GM21381 (cell line): Measurements from ENCODE around the gene STX8.
"Not testable (repeated sequence)": the region's sequence is repeated elsewhere in the genome, so short reads cannot be mapped to it uniquely, and the experiment has no call there.

Experiments used
- ATAC-seq: cut with Tn5 transposase; IDR thresholded peaks from one replicate; pipeline ENCODE4 v1.9.1; 2021; ENCODE audit warnings: mild to moderate bottlenecking, moderate library complexity; ENCODE audit not compliant: unreplicated experiment

Gene STX8

DNA sequence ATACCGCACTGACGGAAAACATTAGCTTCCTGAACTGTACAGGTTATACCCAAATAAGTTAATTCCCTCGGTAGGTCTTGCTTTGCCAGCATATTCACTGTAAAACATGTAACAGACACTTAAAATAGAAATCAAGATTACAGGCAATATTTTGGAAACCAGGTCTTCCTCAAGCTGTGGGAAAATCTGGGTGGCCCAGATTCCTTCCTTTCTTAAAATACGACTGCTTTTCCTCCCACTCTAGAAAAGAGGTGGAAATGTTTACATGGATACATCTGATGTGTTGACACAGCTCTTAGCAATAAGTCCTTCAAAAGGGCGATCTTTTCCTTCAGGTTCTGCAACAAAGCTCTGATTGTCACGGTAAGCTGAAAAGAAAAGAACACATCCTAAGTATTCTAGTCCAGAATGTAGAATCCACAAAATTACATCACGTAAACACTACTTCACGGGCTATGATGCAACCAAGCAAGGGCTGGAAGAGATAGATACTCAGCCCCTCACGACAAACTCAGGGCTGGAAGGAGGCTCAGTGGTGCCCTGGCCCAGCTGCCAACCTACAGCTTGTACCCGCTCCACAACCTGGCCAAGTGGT, 18.4 kb downstream of the STX8 start:
- no peak for ATAC-seq

DNA sequence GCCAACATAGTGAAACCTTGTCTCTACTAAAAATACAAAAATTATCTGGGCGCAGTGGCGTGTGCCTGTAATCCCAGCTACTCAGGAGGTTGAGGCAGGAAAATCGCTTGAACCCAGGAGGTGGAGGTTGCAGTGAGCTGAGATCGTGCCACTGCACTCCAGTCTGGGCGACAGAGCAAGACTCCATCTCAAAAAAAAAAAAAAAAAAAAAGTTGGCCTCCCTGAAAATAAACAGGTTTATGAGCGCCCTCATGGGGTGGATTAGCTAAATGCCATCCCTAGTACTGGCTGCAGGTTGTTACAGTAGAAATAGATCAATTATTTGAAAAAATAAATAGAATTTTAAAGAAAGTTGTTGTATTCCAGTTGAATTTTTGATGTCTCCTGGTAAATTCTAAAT, 20.9 kb downstream of the STX8 start:
- ATAC-seq, result not testable (repeated sequence)

DNA sequence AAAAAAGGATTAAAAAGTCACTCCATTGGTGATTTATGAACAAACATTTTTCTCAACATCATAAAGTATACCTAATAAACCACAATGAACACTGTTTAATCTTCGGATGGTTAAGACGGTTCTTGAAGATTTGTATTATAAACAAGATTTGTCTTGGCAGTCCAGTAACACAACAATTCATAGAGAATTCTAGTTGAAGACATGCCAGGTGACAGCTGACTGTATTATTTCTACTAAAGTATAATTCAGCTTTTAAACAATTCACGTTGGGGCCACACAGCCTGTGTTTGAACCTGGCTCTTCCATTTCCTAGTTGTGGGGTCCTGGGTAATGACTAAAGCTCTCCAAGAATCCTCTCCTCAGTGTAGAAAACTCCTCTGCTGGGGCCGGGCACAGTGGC, 22.0 kb downstream of the STX8 start:
- no peak for ATAC-seq

DNA sequence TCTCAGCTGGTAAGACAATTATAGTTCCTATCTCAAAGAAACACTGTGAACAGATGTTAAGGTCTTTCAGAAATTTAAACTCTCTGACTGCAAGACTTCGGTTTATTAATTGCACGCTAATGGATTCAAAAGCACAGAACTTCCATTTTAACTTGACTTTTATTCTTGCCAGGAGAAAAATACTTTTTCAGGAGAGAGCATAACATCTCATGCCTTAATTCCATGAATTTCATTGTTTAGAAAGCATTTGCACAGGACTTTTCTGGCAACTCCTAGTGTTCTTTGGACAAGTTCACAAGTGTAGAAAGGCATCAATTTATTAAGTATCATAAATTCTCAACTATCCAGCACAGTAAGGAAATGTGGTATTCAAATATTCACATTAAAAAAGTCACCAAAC, 22.4 kb downstream of the STX8 start:
- no peak for ATAC-seq

DNA sequence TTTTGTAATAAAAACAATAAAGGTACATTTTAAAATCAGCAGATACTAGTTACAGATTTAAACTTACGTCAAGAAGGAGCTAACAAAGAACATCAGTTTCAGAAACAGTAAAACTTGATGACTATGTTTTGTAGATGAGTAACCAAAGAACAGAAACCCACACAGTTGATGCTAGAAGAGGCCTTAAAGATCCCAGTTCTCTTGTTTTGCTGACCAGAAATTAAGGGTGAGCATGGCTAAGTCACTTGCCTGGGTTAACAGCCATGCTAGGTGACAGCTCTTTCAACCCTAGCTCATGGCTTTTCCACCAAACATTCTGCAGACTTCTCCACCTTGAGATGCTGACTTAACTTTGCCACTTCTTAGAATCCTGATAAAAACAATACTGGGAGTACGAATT, 26.4 kb downstream of the STX8 start:
- no peak for ATAC-seq

DNA sequence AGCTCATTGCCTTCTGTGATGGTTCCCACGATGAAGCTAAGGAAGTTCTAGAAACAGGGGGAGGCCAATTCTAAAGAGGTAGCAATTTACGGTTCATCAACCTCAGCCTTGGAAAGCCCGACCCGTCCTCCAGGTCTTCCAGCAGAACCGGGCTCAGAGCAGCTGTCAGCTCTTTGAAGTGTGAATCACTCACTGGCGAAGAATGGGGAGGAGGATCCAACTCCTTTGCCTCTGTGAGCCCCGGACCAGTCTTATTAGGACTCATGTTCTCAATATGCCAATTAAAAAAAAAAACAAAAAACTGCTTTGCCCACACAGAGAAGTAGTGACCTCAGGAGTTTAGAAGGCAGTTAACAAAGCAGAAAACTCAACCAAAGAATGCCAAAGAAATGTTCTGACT, 31.4 kb downstream of the STX8 start:
- ATAC-seq, result no peak

DNA sequence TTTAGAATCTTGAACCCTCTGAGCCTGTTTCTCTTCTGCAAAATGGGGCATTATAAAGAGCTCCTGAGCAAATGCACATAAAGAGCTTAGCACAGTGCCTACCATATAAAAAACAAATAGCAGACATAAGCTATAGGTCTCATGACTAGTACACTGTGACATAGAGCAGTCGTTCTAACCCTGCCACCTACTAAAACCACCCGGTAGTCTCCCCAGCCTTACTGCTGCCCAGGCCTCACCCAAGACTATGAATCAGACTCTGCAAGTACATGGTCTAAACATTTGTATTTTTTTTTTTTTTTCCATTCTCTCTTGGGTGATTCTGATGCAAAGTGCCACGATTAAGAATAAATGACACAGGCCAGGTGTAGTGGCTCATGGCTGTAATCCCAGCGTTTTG, 33.9 kb downstream of the STX8 start:
- ATAC-seq, result no peak

DNA sequence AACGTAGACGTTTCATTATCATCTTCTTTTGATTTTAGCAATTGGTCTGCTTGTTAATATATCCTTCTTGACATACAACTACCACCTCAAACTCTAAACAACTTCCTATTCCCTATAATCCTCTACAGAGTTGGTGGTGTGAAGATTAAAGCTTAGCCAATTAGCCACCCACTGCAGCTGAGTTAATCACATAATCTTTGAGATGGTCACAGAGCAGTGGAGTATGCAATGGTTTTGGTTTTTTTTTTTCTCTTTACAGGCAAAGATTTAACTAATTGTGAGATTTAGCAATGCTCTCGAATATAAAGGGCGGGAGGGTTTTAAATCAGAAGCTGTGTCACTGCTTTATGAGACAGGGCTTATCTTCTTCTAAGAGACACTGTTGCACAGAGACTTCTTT, 37.0 kb downstream of the STX8 start:
- ATAC-seq, result no peak

DNA sequence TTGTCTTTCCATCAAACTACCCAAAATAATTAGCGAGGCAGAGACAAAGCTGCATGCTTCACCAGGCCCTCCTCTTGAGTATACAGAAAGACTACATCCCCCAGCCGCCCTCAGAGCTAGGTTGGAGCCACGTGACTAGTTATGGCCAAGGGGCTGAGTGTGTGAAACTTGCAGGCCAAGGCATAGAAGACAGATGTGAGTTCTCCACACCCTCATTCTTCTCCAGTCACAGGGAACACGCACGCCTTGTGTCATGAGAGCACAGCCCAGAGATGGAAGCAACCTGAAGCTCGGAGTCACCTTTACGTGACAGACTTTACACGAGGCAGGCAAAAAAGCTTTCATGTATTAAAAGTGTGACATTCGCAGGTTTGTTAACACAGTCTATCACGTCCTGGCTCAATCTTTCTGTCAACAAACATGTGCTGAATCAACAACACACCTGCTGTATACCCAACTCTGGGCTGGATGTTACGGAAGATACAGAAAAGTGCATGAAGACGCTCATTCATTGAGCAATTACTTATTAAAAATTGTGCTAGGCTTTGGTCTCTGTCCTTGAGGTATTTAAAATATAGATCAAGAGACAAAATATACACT, 38.3 kb downstream of the STX8 start:
- ATAC-seq, result no peak

DNA sequence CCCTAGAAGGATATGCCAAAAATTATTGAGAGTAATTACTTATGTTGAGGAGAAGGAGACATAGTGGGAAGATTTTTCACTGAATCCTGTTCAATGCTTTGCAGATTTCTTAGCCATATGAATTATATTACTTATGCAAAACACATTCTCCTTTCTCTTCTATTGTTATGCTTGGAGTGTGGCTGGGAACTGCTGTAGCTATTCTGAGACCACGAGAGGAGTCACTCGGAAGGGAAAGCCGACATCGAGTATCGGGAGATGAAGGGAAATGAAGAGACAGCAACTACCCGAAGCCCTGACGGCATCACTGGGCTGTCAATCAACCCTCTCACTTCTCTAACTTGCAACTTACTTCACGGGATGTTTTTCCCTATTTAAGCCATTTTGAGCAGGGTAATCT, 39.6 kb downstream of the STX8 start:
- no peak for ATAC-seq

DNA sequence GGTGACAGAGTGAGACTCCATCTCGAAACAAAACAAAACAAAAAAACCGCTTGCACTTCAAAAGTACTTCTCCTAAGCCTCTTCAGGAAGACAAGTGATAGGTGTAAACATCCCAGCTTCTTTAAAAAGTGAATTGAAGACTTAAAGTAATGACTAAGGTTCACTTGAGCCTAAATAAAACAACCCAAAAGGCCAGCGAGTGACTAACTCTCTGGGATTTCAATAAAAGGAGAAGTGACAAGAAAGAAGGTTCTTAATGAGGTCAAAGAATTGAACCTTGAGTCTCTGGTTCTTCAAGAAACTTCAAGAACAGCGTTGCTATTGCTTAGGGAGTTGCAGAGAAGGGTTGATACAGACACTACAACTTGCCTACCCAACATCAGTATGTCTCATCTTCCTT, 42.2 kb downstream of the STX8 start:
- no peak for ATAC-seq

DNA sequence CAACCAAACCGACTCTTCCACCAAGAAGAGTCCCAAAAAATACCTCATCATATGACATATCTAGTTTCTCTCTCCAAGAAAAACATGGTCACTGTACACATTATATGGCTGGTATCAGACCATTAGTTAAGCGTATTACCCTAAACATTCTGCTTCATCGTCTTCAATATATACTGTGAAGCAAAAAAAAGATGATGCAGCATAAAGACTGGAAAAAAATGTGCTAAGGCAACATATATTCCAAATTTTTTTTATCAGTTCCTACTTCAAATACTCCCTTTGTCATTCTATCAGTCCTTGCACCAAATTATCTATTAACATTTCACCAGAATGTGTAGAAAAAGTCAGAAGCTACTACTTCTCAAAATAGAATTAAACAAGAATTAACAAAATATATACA, 42.9 kb downstream of the STX8 start:
- no peak for ATAC-seq

DNA sequence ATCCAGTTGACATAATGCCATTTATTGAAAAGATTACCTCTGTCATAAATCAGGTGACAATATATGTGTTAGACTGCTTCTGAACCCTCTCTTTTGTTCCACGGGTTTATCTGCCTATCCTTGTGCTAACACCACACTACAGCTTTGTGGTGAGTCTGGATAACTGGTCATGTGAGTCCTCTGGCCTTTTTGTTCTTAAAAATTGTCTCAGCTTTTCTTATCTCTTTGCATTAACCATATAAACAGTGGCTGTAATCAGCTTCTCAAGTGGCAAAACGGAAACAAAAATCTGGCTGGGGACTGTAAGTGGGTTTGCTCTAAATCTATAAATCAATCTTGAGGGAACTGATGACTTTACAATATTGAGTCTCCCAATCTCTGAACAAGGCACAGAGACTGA, 44.6 kb downstream of the STX8 start:
- no peak for ATAC-seq

DNA sequence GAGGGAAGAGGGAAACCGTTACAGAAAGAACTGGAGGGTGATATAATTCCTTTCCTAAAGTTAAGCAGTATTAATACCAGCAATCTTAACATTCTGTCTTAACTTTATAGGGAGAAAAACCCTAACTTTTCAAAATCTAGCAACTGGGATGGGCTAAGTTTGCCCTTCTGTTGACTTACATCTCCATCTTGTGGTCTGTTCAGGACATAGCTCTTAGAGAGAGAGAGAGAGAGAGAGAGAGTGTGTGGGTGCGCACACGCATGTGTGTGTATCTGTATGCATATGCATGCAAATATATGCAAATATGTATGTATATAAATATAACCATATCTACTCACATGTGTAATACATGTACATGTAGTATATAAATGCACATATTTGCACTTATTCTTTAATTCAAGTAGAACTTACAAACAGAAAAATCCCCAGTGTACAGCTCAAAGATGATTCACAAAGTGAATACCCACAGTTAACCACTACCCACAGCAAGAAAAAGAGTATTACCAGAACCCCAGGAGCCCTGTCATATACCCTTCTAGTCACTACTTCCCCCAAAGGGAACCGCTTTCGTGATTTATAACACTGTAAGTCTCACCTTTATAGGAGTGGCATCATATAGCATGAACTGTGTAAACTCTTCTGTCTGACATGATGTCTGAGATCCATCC, 46.5 kb downstream of the STX8 start:
- no peak for ATAC-seq

DNA sequence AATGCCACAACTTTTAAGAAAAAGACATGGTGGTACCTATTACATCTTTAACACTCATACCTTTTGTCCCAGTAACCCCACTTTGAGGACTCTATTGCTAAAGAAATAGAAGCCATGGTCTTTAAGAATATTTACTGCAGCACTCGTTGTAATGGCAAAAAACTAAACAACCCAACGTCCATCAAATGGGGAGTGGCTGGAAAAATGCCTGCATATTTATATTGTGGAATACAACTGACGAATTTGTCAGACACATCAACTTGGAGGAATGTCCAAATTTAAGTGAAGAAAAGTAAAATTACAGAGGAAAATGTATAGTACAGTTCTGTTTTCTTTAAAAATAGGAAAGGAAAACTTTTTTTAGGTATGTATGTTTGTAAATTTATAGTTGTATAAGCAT, 47.8 kb downstream of the STX8 start:
- no peak for ATAC-seq

DNA sequence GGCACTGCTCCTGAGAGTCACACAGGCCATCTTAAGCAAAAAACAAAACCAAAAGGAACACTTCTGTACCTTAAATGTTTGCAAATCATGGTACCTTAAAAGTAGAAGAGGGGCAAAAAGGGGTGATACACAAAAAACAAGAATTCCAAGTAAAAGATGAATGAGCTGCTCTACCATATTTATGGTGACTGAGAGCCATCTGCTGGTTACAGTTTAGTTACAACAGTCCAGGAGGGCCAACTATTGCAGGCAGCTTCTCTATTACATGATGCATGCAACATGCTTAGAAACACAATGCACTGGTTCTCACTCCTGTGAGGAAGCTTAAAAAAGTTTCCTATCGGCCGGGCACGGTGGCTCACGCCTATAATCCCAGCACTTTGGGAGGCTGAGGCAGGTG, 53.5 kb downstream of the STX8 start:
- ATAC-seq, result no peak

DNA sequence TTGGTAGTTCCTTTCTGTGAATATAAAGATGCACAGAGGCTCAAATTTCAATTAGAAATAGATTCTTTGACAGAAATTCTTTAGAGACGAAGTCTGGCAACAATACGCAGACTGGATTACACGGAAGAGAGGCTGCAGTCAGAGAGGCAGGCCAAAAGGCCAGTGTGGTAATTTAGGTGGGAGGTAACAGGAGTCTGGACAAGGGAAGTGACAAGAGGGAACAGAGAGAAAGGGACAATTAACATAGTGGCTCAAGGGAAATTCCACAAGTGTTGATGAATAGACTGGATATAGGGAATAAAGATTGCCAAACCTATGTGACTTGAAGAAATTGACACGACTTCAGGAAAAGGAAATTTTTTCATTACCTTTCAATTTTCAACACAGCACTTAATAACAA, 54.6 kb downstream of the STX8 start:
- ATAC-seq, result no peak

DNA sequence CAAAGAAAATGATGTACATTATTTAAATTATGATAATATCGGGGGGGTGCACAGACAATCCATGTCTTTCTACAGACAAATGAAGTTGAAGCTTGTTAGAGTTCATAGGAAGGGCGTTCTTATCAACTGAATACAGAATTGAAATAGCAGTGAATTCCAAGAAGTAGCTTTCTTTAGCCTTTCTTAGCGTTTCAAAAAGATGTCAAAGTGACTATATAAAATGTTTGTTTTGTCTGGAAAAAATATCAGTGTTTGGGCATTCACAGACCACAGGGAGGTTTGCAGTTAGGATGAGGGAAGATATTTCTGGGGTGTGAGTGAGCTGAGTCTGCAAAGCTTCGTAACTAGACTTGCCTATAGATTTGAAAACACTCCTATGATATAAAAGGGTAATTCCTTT, 55.0 kb downstream of the STX8 start:
- no peak for ATAC-seq

DNA sequence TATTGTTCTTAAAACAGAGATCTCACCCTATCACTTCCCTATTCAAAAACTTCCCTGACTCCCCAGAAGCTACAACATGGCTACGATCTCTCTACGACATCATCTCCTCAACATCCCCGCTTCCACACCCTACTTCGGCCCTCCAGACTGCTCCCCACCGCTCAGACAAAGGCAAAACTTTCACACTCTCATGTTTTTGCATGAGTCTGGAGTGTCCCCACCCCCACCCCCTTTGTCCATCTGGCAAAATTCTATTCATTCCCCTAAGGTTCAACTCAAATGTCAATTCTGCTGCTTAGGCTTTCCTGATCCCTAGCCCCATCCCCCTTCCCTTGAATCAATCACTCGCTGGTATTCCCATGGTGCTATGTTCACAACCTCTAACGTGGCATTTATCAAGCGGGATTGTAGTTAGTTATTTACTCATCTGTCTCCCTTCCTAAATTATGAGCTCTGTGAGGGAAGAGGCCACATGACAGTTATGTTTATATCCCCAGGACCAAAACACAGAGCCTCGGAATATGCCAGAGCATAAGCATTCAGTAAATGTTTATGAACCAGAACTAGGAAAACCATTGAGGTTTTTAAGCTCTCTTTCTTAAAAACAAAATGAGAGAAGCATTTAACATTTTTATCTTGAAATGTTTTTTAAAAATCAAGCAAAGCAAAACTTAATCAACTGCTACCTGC, 55.9 kb downstream of the STX8 start:
- ATAC-seq, result no peak

DNA sequence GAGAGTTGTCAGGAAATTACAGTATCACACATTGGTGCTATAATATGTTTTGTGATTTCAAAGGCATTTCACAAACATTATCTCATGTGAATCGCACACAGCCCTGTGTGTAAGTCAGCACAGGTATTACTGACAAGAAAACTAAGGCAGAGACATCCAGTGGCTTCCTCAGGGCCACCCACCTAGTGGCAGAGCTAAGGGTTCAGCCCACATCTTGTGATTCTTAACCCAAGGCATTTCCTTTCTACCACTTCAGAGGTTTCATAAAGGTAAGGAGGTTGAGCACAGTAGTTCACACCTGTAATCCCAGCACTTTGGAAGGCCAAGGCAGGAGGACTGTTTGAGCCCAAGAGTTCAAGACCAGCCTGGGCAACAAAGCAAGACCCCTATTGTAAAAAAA, 58.2 kb downstream of the STX8 start:
- no peak for ATAC-seq

DNA sequence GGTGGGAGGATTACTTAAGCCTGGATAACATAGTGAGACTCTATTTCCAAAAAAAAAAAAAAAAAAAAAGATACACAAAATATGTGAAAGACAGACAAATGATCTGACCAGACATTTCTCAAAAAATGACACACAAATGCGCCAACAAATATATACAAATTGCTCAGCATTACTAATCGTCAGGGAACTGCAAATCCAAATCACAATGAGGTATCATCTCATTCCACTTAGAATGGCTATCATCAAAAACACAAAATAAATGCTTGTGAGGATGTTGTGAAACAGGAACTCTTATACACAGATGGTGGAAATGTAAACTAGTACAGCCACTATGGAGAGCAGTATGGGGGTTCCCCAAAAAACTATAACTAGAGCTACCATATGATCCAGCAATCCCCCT, 62.4 kb downstream of the STX8 start:
- no peak for ATAC-seq
